ENCODE results near the gene PAQR9.

Gene PAQR9

DNA sequence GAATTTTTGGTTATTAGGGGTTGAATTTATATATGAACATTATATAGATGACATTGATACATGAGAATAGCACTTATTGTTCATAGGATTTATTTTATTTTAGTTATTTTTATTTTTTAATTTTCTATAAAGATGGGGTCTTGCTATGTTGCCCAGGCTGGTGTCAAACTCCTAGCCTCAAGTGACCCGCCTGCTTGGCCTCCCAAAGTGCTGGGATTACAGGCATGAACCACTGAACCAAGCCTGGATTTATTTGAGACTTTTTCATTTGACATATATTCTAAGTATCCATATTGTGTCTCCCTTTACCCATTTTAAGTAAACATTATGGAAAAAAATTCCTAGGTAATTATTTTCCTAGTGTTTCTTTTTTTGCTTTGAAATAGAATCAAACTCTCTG, 12.5 kb downstream of the PAQR9 start:
- no peak for DNase-seq (ENCODE audit: low spot score)

DNA sequence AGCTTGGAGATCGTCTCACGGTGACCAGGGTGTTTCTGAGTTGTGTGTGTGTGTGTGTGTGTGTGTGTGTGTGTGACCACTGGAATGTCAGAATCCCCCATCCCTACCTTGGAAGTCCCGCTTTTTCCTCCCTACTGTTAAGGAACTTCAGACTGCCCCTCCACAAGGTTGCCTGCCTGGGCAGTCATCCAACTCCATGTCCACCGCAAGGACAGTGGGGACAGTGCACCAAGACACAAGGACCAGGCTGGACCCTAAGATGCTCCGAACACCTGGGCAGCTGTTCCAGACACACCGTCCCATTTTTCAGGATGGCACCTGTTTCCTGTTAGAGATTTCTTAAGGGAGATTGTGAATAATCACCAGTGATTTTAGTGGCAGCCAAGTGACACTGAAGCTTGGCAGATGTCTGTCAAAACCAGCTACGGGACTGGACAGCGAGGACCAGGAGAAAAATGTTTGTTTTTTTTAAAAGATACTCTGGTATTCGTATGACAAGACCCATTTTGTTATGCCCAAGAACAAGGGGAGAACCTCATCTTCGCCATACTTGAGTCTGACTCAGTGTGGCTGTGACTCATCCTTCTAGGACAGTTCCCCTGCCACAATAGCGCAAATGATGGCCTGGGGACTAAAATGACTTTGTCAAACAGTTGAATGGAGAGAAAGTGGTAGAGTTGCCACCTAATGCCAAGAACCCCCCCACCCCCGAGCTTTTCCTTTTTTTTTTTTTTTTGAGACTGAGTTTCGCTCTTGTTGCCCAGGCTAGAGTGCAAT, 15.5 kb downstream of the PAQR9 start:
- DNase-seq (ENCODE audit: low spot score) = no peak

DNA sequence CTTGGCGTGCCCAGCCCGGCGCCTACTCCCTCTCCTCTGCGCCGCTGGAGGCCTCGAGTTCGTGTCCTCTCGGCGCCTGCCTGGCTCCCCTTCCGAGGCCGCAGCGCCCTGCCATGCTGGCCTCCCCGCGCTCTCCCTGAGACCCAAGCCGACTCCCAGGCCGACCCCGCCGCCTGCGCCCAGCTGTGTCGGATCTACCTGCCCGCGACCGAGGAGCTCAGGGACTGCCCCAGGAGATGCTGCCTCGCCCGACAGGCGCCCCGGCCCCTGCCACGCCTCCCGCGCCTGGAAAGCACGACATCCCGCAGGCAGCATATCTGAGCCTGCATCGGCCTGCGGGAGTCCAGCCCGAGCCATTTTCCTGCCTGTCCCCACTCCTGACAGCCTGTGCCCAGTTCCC, 16.1 kb downstream of the PAQR9 start:
- peak; percentile 24 for DNase-seq (ENCODE audit: low spot score)

DNA sequence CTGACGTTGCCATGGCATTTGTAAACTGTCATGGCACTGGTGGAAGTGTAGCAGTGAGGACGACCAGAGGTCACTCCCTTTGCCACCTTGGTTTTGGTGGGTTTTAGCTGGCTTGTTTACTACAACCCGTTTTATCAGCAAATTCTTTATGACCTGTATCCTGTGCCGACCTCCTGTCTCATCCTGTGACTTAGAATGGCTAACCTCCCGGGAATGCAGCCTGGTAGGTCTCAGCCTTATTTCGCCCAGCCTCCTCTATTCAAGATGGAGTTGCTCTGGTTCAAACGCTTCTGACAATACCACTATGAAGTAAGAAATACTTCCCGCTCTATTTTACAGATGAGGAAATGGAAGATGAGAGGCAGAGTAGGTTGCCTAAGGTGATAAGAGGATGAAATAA, 16.6 kb downstream of the PAQR9 start:
- DNase-seq (ENCODE audit: low spot score) = no peak

DNA sequence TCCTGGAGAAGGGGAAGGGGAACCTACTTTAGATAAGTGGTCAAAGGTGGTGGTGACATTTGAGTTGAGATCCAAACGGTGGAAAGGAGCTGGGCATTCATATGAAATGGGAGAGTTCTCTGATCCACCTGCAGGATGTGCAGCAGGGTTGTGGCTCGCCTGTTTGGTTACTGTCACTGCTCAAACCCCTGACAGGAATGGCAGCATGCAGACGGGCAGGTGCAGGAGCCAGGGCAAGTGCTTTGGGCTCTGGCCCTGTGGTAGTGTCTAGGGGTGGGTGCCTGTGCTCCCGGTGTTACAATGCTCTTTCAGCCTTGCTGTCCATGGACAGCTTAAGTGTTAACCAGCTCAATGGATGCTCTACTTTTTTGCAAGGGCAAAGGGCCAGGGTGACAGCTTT, 18.5 kb downstream of the PAQR9 start:
- DNase-seq (ENCODE audit: low spot score) = no peak

- DNase-seq (ENCODE audit: low spot score) = no peak
Measured at GRCh38 chr3:142944342-142944741, 19.1 kb downstream of the PAQR9 start.

DNA sequence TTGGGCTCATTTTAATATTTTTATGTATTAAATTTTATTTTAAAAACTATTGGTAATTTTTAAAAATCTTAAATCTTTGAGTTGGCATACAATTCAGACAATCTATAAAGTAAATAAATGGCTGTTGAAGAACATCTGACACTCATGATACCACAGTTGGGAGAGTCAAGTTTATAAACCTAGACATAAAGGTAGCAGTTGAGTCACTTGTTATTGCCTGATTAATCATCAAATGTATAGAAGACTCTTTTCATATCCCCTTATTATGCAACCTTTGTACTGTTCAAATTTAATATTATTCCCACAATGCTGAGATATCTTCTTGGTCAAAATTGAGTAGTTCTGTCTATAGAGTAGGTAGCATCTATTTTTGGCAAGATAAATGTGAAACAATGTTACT, 19.6 kb downstream of the PAQR9 start:
- no peak for DNase-seq (ENCODE audit: low spot score)

DNA sequence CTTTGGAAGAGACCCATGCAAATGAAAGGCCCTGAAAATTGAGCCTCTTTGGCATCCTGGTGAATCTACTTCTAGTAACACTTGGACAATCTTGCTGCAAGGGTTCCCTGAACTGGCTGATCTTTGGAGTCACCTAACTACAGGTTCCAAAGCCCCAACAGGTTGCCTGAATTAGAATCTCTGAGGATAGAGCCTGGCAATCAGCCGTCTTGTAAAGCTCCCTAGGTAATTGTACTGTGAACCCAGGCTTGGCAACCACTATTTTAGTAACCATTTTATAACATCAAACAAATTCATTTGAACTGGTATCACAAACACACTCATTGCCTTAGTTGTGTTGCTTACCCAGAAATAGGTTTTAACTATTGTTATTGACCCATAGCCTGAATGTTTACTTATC, 20.1 kb downstream of the PAQR9 start:
- no peak for DNase-seq (ENCODE audit: low spot score)

DNA sequence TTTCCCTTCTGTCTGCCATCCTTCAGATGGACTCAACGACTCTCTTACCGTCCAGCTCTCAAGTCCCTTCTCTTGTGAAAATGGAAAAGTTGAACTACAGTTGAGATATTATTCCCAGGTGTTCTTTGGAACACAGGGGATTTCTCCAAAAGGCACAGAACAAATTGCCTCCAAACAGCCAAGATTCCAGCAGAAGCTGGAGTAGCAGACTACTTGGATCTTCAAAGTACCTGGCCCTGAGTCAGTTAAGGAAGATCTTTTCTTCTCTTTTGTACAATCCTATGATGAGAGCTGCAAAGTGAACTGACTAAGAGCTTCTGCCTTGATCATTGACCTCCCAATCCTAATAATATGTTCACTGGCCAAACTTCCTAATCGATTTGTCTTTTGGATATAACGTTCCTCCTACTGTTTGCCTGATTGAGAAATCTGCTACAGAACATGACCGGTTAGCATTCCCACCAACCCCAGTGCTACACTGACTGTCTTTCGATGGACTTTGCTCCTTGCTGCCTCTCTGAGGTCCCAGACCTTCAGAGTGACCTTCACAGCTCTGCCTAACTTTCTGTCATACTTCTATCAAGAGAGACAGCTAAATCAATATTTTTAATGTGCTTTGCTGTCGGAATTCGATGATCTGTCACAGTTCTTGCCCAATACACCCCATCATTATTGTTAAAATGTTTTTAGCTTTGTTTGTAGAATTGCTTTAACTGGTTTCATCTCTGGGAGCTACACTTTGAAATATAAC, 21.9 kb downstream of the PAQR9 start:
- no peak for DNase-seq (ENCODE audit: low spot score)

- no peak for DNase-seq (ENCODE audit: low spot score)
Measured at GRCh38 chr3:142940472-142940871, 23.0 kb downstream of the PAQR9 start.

GRCh38 chr3:142940000-142940399, 23.5 kb downstream of the PAQR9 start:
- no peak for DNase-seq (ENCODE audit: low spot score)

DNA sequence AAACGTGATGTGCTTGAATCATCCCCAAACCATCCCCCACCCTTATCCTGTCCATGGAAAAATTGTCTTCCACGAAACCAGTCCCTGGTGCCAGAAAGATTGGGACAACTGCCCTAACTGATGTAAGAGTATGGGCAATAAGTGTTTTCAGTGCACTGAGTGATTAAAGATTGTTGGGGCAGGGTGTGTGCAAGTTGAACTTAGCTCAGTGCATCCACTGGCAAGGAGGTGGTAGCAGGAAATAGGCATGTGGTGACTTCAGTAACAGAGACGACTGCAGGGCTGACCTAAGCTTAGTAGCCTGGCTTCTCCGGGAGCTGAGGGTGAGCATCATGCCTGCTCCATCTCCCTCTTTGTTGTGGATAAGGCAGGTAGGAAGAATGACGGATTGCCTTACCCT, 27.5 kb downstream of the PAQR9 start:
- DNase-seq (ENCODE audit: low spot score) = no peak

DNA sequence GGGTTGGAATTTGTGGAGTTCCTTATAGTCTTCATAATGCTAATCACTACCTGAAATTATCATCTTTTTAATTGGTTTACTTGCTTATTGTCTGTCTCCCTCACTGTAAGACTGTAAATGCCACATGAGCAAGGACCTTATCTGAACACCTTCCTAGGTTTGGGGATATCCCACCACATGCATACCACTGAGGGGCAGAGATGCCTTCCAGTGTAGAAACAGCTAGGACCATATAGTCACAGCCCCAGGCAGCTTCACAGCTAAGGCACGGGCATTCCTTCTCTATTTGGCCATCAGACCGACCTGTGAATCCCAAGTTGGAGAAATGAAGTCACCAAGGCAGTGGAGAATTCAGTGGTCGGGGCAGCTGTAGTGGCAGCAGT, 28.6 kb downstream of the PAQR9 start:
- DNase-seq (ENCODE audit: low spot score) = no peak

GRCh38 chr3:142934128-142934886, 29.2 kb downstream of the PAQR9 start:
- DNase-seq (ENCODE audit: low spot score) = no peak

DNA sequence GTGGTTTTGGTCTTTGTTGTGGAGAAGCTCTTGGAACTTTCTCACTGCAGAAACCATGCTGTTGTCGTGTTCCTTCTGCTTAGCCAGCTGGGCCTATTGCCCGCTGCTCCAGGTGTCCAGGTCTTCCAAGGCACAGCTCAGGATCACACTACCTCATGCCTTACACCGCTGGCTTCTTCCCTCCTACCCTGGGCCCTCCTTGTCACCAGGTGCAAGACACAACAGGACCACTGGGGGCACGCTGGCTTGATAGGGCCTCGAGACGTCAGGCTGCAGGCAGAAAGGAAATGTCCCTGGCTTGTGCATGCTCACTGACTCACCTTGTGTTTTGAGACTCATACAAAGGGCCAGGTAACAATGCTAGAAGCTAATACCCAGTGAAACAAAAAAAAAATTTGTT, 32.3 kb downstream of the PAQR9 start:
- peak; percentile 79 for DNase-seq (ENCODE audit: low spot score)

- DNase-seq (ENCODE audit: low spot score) = no peak
Measured at GRCh38 chr3:142930463-142930862, 33.0 kb downstream of the PAQR9 start.

DNA sequence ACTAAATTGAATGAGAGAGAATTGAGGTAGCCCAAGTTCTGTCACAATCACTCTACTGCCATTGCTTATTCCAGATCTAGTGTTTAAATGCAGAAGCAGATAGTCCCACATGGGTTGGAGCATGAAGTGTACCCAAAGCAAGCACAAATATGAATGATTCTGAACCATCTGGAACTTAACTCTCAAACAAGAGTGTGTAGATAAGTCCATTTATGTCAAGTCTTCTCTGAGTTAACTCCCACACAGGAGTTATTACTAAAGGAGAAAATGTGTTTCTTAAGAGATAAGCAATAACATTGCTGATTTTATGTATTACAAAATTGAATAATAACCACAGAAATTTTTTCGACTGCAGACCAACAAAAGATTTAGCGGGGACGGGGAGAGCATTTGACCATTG, 33.6 kb downstream of the PAQR9 start:
- no peak for DNase-seq (ENCODE audit: low spot score)

- peak; percentile 75 for DNase-seq (ENCODE audit: low spot score)
Measured at GRCh38 chr3:142929109-142929508, 34.4 kb downstream of the PAQR9 start.

DNA sequence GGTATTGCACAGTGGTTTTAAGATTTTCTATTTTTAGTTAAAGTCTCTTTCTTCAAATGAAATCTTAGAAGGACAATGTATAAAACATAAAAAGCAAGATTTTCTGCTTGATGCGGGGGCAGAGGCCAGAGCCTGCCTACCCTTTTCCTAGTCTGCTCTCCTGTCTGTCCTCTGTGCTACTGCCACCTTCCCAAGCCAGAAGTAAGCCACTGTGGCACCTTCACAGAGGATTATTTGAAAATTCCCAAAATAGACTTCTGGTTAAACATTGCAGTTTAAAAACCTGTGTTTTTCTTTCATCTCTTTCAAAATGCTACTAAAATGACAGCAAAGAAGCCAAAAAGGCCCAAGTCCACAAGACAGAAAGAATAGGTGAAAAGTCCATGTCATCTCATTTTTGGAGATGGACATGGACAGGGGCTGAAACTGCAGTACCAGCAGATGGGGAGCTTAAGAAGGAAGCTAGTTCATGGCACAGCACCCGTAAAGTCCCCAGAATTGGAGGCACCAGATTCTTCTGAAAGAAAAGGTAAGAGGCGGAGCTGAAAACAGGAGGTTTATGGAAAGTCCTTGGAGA, 37.0 kb downstream of the PAQR9 start:
- DNase-seq (ENCODE audit: low spot score) = no peak

DNA sequence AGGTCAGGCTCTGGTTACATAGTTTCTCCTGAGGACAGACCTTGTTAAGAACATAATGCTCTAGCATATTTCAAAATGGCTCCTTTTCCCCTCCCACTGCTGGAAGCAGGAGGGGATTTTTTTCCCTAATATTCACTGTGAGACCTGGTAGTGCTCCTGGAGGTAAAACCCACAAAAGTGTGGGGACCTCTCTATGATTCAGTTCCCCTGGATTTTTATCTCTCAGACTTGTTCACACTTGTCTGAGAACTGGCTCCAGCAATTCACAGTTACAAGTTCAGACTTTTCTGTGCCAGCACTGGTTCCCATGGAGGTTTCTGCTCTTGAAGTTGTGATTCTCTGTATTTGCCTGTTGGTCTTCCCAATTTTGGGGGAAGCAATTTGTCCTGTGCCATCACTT, 38.3 kb downstream of the PAQR9 start:
- DNase-seq (ENCODE audit: low spot score) = no peak

GRCh38 chr3:142923694-142924093, 39.8 kb downstream of the PAQR9 start:
- DNase-seq (ENCODE audit: low spot score) = no peak

- DNase-seq (ENCODE audit: low spot score) = no peak
Measured at GRCh38 chr3:142916605-142917004, 46.9 kb downstream of the PAQR9 start.

- no peak for DNase-seq (ENCODE audit: low spot score)
Measured at GRCh38 chr3:142915636-142916035, 47.8 kb downstream of the PAQR9 start.
